ENCODE measurements around the gene DPM2. TPM values are rescaled to one million over a fixed set of nuclear protein-coding genes. Genes with fewer than 3 reads are reported as not detected.

Gene DPM2
- total RNA-seq, 1 experiment from 2014 or later: 56.1 TPM

- TF ChIP-seq PRDM15 (CRISPR knock-in tag; IDR thresholded peaks at IDR 0.05) (no peak), ZMAT4 (CRISPR knock-in tag; IDR thresholded peaks at IDR 0.05) (no peak), NFE2L1 (CRISPR knock-in tag; IDR thresholded peaks at IDR 0.05) (no peak), ETV6 (CRISPR knock-in tag; IDR thresholded peaks at IDR 0.05) (no peak), ZNF121 (CRISPR knock-in tag; IDR thresholded peaks at IDR 0.05) (no peak), MLX (CRISPR knock-in tag; IDR thresholded peaks at IDR 0.05) (no peak), NFATC4 (CRISPR knock-in tag; IDR thresholded peaks at IDR 0.05) (no peak), ZNF423 (CRISPR knock-in tag; IDR thresholded peaks at IDR 0.05) (no peak), OVOL2 (CRISPR knock-in tag; IDR thresholded peaks at IDR 0.05; ENCODE audit: borderline replicate concordance) (no peak), JAZF1 (CRISPR knock-in tag; IDR thresholded peaks at IDR 0.05) (no peak), ZNF416 (CRISPR knock-in tag; IDR thresholded peaks at IDR 0.05) (no peak), IRF1 (CRISPR knock-in tag; IDR thresholded peaks at IDR 0.05) (no peak), ATF6 (CRISPR knock-in tag; IDR thresholded peaks at IDR 0.05) (no peak), NR1H2 (CRISPR knock-in tag; IDR thresholded peaks at IDR 0.05) (no peak), PREB (CRISPR knock-in tag; IDR thresholded peaks at IDR 0.05; ENCODE audit: borderline replicate concordance) (0 out of 2 replicates have a peak, but pooled peaks have one; percentile 18), SMAD4 (CRISPR knock-in tag; IDR thresholded peaks at IDR 0.05) (no peak), GTF2I (CRISPR knock-in tag; conservative IDR thresholded peaks at IDR 0.05) (peak; percentile 97), ATF2 (CRISPR knock-in tag; IDR thresholded peaks at IDR 0.05; ENCODE audit: borderline replicate concordance, low read depth) (no peak), FOXP1 (CRISPR knock-in tag; IDR thresholded peaks at IDR 0.05; ENCODE audit: borderline replicate concordance) (no peak), ELF4 (CRISPR knock-in tag; IDR thresholded peaks at IDR 0.05; ENCODE audit: low read depth) (no peak), MYBL2 (CRISPR knock-in tag; IDR thresholded peaks at IDR 0.05) (no peak), MAX (CRISPR knock-in tag; IDR thresholded peaks at IDR 0.05) (peak; percentile 49; the same call in 1 of the 2 replicates), SMAD3 (CRISPR knock-in tag; IDR thresholded peaks at IDR 0.05; ENCODE audit: borderline replicate concordance) (no peak), CREM (CRISPR knock-in tag; IDR thresholded peaks at IDR 0.05) (no peak; the same call in 1 of the 2 replicates), ZNF263 (CRISPR knock-in tag; IDR thresholded peaks at IDR 0.05; ENCODE audit: low read depth) (peak; percentile 41; the same call in 1 of the 2 replicates)
These were observed 39.1 kb downstream of the DPM2 start (continued) for GRCh38 chr9:127898433-127899127.
